Colonic mucosa (tissue), 4 donors: ENCODE results near the gene MEIOSIN. TPM values are rescaled to one million over a fixed set of nuclear protein-coding genes. Genes with fewer than 3 reads are reported as not detected.
A peak's percentile ranks its signal among the peaks of the same experiment; 100 is the strongest.

Experiments
- DNase-seq: peaks from one replicate; pipeline ENCODE4 v3.0.0-alpha.2; 2020
- H3K27ac ChIP-seq: fragments of 200-600 bp; one replicate; pipeline ENCODE4 v1.8.0; 2021
- H3K27me3 ChIP-seq: fragments of 200-600 bp; one replicate; pipeline ENCODE4 v1.8.0; 2021
- H3K36me3 ChIP-seq: fragments of 200-600 bp; one replicate; pipeline ENCODE4 v1.8.0; 2021
- H3K4me1 ChIP-seq: fragments of 200-600 bp; one replicate; pipeline ENCODE4 v1.8.0; 2021; ENCODE audit warnings: mild to moderate bottlenecking
- H3K4me3 ChIP-seq: fragments of 200-600 bp; one replicate; pipeline ENCODE4 v1.8.0; 2021
- H3K9ac ChIP-seq, 2 donors: one replicate each; pipeline ENCODE4 v1.7.0; 2013; ENCODE audit warnings: control low read depth in 2 of 2, low read depth in 2 of 2, low read length in 2 of 2
- H3K9me3 ChIP-seq: fragments of 200-600 bp; one replicate; pipeline ENCODE4 v1.8.0; 2021
- CTCF ChIP-seq: fragments of 200-600 bp; IDR thresholded peaks from one replicate; pipeline ENCODE4 v1.8.0; 2022; ENCODE audit warnings: antibody characterized with exemption, mild to moderate bottlenecking
- intact Hi-C: fragments of 100-400 bp; cut with DNase I; formaldehyde crosslinking; loops from one replicate; pipeline ENCODE4 v1.14.1; 2022
- total RNA-seq, 2 donors: library from RNA; stranded (reverse); fragmentation: NEBNext Ultra II Directional in 1 of 2; extraction: Animal tissue kit (Norgen Biotek cat#: 25700) in 1 of 2; gene quantifications; one replicate each; pipeline ENCODE4 v1.2.1, GENCODE V29; 2021
- donor health status: healthy.
- donor health status: DM: no; HTN: no; CAD: no.
- donor health status: DM: no; HTN: no; CAD: no.

The MEIOSIN gene
- total RNA-seq, 2 donors from 2014 or later: not detected

GRCh38 chr19:45784096-45784495, 50.9 kb downstream of the MEIOSIN start:
- Histone ChIP-seq H3K9me3 (no peaks in the 10 kb centered on the region), H3K4me1 (no peaks in the 10 kb centered on the region), H3K27ac (no peak overlapping the region), H3K36me3 (no peaks in the 10 kb centered on the region), H3K9ac (no peak overlapping the region), H3K27me3 (no peaks in the 10 kb centered on the region), H3K4me3 (no peak overlapping the region)
- intact Hi-C loops: no loop called here
- DNase-seq: no peak
- no peak for TF ChIP-seq CTCF

GRCh38 chr19:45785097-45785496, 51.9 kb downstream of the MEIOSIN start:
- H3K4me3 ChIP-seq: no peak overlapping the region
- peak overlapping the region in 1 of 2 donors; percentile 43 for H3K9ac ChIP-seq
- no peaks in the 10 kb centered on the region for H3K36me3 ChIP-seq
- no peaks in the 10 kb centered on the region for H3K4me1 ChIP-seq
- no peaks in the 10 kb centered on the region for H3K9me3 ChIP-seq
- no peak for DNase-seq
- intact Hi-C loops: no loop called here
- TF ChIP-seq CTCF: no peak
- H3K27me3 ChIP-seq: no peaks in the 10 kb centered on the region
- H3K27ac ChIP-seq: no peak overlapping the region

- H3K9me3 ChIP-seq: no peaks in the 10 kb centered on the region
- H3K27ac ChIP-seq: no peak overlapping the region
- H3K36me3 ChIP-seq: no peaks in the 10 kb centered on the region
- no peak for DNase-seq
- H3K4me3 ChIP-seq: no peak overlapping the region
- no peaks in the 10 kb centered on the region for H3K4me1 ChIP-seq
- no peak overlapping the region for H3K9ac ChIP-seq
- no peak for TF ChIP-seq CTCF
- H3K27me3 ChIP-seq: no peaks in the 10 kb centered on the region
- intact Hi-C loops: no loop called here
Observed at GRCh38 chr19:45785781-45786532, 52.7 kb downstream of the MEIOSIN start.

- Histone ChIP-seq H3K27me3 (no peaks in the 10 kb centered on the region), H3K4me1 (peaks cover 4% of the 10 kb centered on the region), H3K27ac (no peak overlapping the region), H3K4me3 (no peak overlapping the region), H3K36me3 (no peaks in the 10 kb centered on the region), H3K9me3 (no peaks in the 10 kb centered on the region), H3K9ac (no peak overlapping the region)
- DNase-seq: no peak
- TF ChIP-seq CTCF: no peak
- intact Hi-C loops: no loop called here
Observed at GRCh38 chr19:45786533-45786894, 53.3 kb downstream of the MEIOSIN start.

- TF ChIP-seq CTCF: no peak
- H3K36me3 ChIP-seq: no peaks in the 10 kb centered on the region
- no peak for DNase-seq
- H3K4me3 ChIP-seq: no peak overlapping the region
- intact Hi-C loops: no loop called here
- H3K9ac ChIP-seq: no peak overlapping the region
- no peak overlapping the region for H3K27ac ChIP-seq
- peaks cover 11% of the 10 kb centered on the region for H3K4me1 ChIP-seq
- H3K27me3 ChIP-seq: no peaks in the 10 kb centered on the region
- H3K9me3 ChIP-seq: no peaks in the 10 kb centered on the region
Observed at GRCh38 chr19:45789035-45789786, 56.0 kb downstream of the MEIOSIN start.
